A673 (cell line): ENCODE results near the gene CHN1. TPM values are rescaled to one million over a fixed set of nuclear protein-coding genes. Genes with fewer than 3 reads are reported as not detected.
A peak's percentile ranks its signal among the peaks of the same experiment; 100 is the strongest.

Source experiments
- BruUV-seq: library from RNA; stranded (reverse); fragments of 400-500 nt; replicated peaks from 2 replicates; lab custom pipeline; 2021; lab: Mats Ljungman, UMichigan
- CTCF ChIA-PET: fragments of 300-600 bp; sonication (Branson Sonifier 250); formaldehyde crosslinking; loops from one replicate; lab custom pipeline; 2022; ENCODE audit warnings: antibody characterized with exemption; lab: Charles Lee
- POLR2A ChIA-PET: fragments of 300-600 bp; sonication (Branson Sonifier 250); formaldehyde crosslinking; loops from one replicate; lab custom pipeline; 2022; ENCODE audit warnings: antibody characterized with exemption; ENCODE audit not compliant: low non-redundant PET; lab: Charles Lee
- DNase-seq: peaks from one replicate; pipeline ENCODE4 v3.0.0-alpha.2; 2015; ENCODE audit warnings: low spot score
- H3K27ac ChIP-seq: fragments of 200-600 bp; sonication (generic); 2 replicates; pipeline ENCODE4 v1.5.1; 2016; ENCODE audit warnings: mixed run types, low read depth, mild to moderate bottlenecking, mixed read lengths, antibody characterized with exemption, low read length; ENCODE audit not compliant: poor library complexity, severe bottlenecking
- H3K27me3 ChIP-seq: fragments of 200-600 bp; sonication (generic); replicated peaks from 2 replicates; pipeline ENCODE4 v1.6.1; 2017; ENCODE audit warnings: mixed run types, low read depth, mild to moderate bottlenecking, mixed read lengths, antibody characterized with exemption, low read length; ENCODE audit not compliant: insufficient read depth, poor library complexity
- H3K36me3 ChIP-seq: fragments of 200-600 bp; sonication (generic); 2 replicates; pipeline ENCODE4 v1.6.1; 2016; ENCODE audit warnings: mixed run types, mild to moderate bottlenecking, mixed read lengths, antibody characterized with exemption, low read length; ENCODE audit not compliant: insufficient read depth, poor library complexity, severe bottlenecking
- H3K4me1 ChIP-seq: fragments of 200-600 bp; sonication (generic); 2 replicates; pipeline ENCODE4 v1.6.1; 2017; ENCODE audit warnings: mixed run types, mild to moderate bottlenecking, mixed read lengths, antibody characterized with exemption, low read length; ENCODE audit not compliant: insufficient read depth, poor library complexity, severe bottlenecking
- H3K4me3 ChIP-seq: fragments of 200-600 bp; sonication (generic); 2 replicates; pipeline ENCODE4 v1.5.1; 2016; ENCODE audit warnings: low read depth, mixed run types, mild to moderate bottlenecking, mixed read lengths, low read length; ENCODE audit not compliant: poor library complexity, severe bottlenecking
- H3K9me3 ChIP-seq: fragments of 200-600 bp; sonication (generic); 2 replicates; pipeline ENCODE4 v1.6.1; 2016; ENCODE audit warnings: mixed run types, low read depth, mild to moderate bottlenecking, mixed read lengths, antibody characterized with exemption, low read length; ENCODE audit not compliant: poor library complexity, severe bottlenecking
- EZH2 ChIP-seq: fragments of 200-600 bp; sonication (generic); IDR thresholded peaks from 2 replicates; pipeline ENCODE4 v1.6.1; 2017; ENCODE audit warnings: borderline replicate concordance, low read depth, mild to moderate bottlenecking, mixed read lengths, antibody characterized with exemption, low read length; ENCODE audit not compliant: poor library complexity, severe bottlenecking
- intact Hi-C: fragments of 100-400 bp; cut with micrococcal nuclease; formaldehyde crosslinking; loops from one replicate; pipeline ENCODE4 v1.10.0; 2022; ENCODE audit not compliant: unreplicated experiment
- total RNA-seq: library from RNA; stranded (reverse); gene quantifications from 2 replicates; pipeline ENCODE4 v1.2.3, GENCODE V29; 2021
- TF ChIP-seq, protein P1 (sequence below): fragments of 300-800, 200-600 bp; sonication (generic); conservative IDR thresholded peaks from 2 replicates; pipeline ENCODE4 v1.5.1; 2017; ENCODE audit warnings: low read depth, mild to moderate bottlenecking, antibody characterized with exemption, low read length, moderate library complexity, mixed read lengths

CHN1 gene
- total RNA-seq, 1 experiment from 2014 or later = 11.3 TPM

DNA sequence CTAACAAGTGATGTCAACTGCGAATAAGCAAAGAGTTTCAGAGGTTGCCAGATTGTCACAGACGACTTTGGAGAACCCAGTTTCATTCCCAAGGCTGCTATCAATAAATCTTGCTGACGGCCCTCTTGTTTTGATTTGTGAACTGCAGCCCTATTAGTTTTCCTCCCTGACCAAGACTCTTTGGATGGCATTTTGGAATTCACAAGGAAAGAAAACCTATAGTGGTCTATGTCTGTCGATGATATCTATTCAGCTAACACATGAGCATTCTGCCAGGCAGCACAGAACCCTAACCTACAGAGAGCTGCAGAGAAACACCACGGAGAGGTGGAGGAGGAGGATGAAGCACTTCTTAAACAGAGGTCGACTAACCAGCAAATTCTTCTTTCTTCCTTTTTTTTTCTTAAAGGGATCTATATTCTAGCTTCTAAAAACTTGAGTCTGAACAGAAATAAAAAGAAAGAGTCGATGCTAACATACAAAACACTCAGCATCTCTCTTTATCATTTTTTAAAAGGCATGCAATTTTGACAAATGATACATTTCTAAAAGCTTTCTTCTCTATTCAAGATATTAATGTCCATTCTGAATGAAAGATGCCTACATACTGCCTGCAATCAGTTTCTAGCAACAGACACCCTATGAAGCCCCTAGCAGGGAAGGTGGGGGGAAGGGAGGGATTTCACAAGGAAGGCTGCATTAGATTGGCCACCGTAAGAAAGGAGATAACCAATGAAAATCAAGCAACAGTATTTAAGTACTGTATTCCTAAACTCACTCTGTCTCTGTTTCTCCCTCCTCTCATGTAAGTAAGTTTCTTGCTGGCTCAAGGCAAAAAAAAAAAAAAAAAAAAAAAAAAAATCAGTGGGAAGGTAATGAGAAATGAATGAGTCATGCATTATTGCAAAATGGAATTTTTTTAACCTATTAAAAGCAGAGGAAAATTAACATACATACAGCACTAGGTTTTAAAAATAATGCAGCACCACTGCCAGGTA lies 157.9 kb downstream of the CHN1 start:
- no peaks in the 10 kb centered on the region for H3K4me1 ChIP-seq
- TF ChIP-seq, protein P1, sequence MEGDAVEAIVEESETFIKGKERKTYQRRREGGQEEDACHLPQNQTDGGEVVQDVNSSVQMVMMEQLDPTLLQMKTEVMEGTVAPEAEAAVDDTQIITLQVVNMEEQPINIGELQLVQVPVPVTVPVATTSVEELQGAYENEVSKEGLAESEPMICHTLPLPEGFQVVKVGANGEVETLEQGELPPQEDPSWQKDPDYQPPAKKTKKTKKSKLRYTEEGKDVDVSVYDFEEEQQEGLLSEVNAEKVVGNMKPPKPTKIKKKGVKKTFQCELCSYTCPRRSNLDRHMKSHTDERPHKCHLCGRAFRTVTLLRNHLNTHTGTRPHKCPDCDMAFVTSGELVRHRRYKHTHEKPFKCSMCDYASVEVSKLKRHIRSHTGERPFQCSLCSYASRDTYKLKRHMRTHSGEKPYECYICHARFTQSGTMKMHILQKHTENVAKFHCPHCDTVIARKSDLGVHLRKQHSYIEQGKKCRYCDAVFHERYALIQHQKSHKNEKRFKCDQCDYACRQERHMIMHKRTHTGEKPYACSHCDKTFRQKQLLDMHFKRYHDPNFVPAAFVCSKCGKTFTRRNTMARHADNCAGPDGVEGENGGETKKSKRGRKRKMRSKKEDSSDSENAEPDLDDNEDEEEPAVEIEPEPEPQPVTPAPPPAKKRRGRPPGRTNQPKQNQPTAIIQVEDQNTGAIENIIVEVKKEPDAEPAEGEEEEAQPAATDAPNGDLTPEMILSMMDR = no peak
- no peak for TF ChIP-seq EZH2
- ChIA-PET CTCF (no interaction called here), POLR2A (no interaction called here)
- BruUV-seq = no TSS peak
- H3K27ac ChIP-seq = no peak overlapping the region
- intact Hi-C loops = no loop called here
- H3K9me3 ChIP-seq = no peaks in the 10 kb centered on the region
- no peaks in the 10 kb centered on the region for H3K27me3 ChIP-seq
- DNase-seq = peak; percentile 63
- no peaks in the 10 kb centered on the region for H3K36me3 ChIP-seq
- H3K4me3 ChIP-seq = no peak overlapping the region

DNA sequence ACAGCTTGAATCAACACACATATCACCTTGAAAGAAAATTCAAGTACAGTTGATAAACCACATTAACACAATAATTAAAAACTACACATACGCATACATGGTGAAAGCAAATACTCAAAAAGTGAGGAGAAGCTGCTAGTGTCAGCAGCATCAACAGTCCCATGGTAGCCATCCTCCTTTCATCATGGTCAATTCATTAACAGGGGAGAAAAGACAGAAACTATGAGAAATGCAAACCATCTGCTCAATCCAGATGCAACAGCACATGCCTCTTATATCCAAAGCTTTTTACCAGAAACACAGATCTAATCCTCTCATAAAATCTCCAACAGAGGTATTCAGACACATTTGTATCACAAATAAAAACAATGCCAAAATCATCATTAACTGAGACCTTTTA lies 159.0 kb downstream of the CHN1 start:
- ChIA-PET CTCF (no interaction called here), POLR2A (no interaction called here)
- H3K4me3 ChIP-seq = no peak overlapping the region
- no peak overlapping the region for H3K27ac ChIP-seq
- no peaks in the 10 kb centered on the region for H3K9me3 ChIP-seq
- no TSS peak for BruUV-seq
- no peaks in the 10 kb centered on the region for H3K27me3 ChIP-seq
- no peak for TF ChIP-seq EZH2
- TF ChIP-seq, protein P1 = no peak
- intact Hi-C loops = no loop called here
- no peaks in the 10 kb centered on the region for H3K4me1 ChIP-seq
- no peaks in the 10 kb centered on the region for H3K36me3 ChIP-seq
- no peak for DNase-seq

- intact Hi-C loops = no loop called here
- no peak for DNase-seq
- Histone ChIP-seq H3K27me3 (no peaks in the 10 kb centered on the region), H3K36me3 (no peaks in the 10 kb centered on the region), H3K27ac (no peak overlapping the region), H3K9me3 (no peaks in the 10 kb centered on the region), H3K4me3 (no peak overlapping the region), H3K4me1 (no peaks in the 10 kb centered on the region)
- ChIA-PET CTCF (no interaction called here), POLR2A (no interaction called here)
- BruUV-seq = no TSS peak
- TF ChIP-seq, protein P1 = no peak
- no peak for TF ChIP-seq EZH2
Measured at GRCh38 chr2:174844295-174844708, 160.9 kb downstream of the CHN1 start.
